GM12878 (cell line): ENCODE results near the gene PRKCI. TPM values are rescaled to one million over a fixed set of nuclear protein-coding genes. Genes with fewer than 3 reads are reported as not detected.

Experiments
- BCL11A ChIP-seq: IDR thresholded peaks from 2 replicates; pipeline ENCODE4 v1.6.1; 2011; ENCODE audit warnings: low read depth, low read length
- BCL3 ChIP-seq: IDR thresholded peaks from 2 replicates; pipeline ENCODE4 v1.6.1; 2011; ENCODE audit warnings: borderline replicate concordance, low read depth, mild to moderate bottlenecking, moderate library complexity, low read length; ENCODE audit not compliant: insufficient read depth, poor library complexity, severe bottlenecking
- BMI1 ChIP-seq: fragments of 450-650 bp; IDR thresholded peaks from 2 replicates; pipeline ENCODE4 v1.6.1; 2016; ENCODE audit warnings: mild to moderate bottlenecking, moderate library complexity, borderline replicate concordance
- CTCF ChIP-seq, 3 experiments: IDR thresholded peaks in 2 of 3; conservative IDR thresholded peaks in 1 of 3; 2 replicates each; pipeline ENCODE4 v1.5.1; 2011; ENCODE audit warnings: low read depth in 3 of 3, low read length in 3 of 3, mild to moderate bottlenecking in 3 of 3, control low read depth in 2 of 3, moderate library complexity in 2 of 3, inconsistent platforms in 1 of 3, mixed read lengths in 1 of 3; ENCODE audit not compliant: control insufficient read depth in 2 of 3, insufficient read depth in 1 of 3; ENCODE audit errors: extremely low read depth in 1 of 3
- GABPA ChIP-seq: IDR thresholded peaks from 2 replicates; pipeline ENCODE4 v1.6.1; 2014; ENCODE audit warnings: antibody characterized with exemption, low read depth, mild to moderate bottlenecking, inconsistent platforms
- KAT2A ChIP-seq: conservative IDR thresholded peaks from 2 replicates; pipeline ENCODE4 v1.6.1; 2011; ENCODE audit warnings: low read depth, low read length; ENCODE audit not compliant: control insufficient read depth
- SREBF1 ChIP-seq: IDR thresholded peaks from 2 replicates; pipeline ENCODE4 v1.6.1; 2012; ENCODE audit warnings: mild to moderate bottlenecking, low read length
- TCF3 ChIP-seq: IDR thresholded peaks from 2 replicates; pipeline ENCODE4 v1.6.1; 2012; ENCODE audit warnings: low read depth, mild to moderate bottlenecking, low read length, borderline replicate concordance; ENCODE audit not compliant: insufficient read depth
- ZBTB4 ChIP-seq: fragments of 450-650 bp; formaldehyde crosslinking; IDR thresholded peaks from 2 replicates; pipeline ENCODE4 v1.4.0; 2022; ENCODE audit warnings: mild to moderate bottlenecking, moderate library complexity
- polyA plus RNA-seq, 11 experiments: library from polyadenylated mRNA; depleted of rRNA in 4 of 11; unstranded in 6 of 11; stranded (reverse) in 5 of 11; fragments of >200 nt; fragmentation: Nextera tagmentation in 4 of 11; fragmentation: Illumina TruSeq in 1 of 11; extraction: Ambion mirVana in 4 of 11; extraction: Trizol in 1 of 11; gene quantifications; 1 replicate in 1 of 11; 2 replicates in 10 of 11; pipeline versions ENCODE4 v1.2.1 to v1.2.3, GENCODE V29; 2011 to 2016; ENCODE audit warnings: inconsistent platforms in 2 of 11, missing spikeins in 2 of 11, low read depth in 1 of 11
- total RNA-seq, 4 experiments: library from RNA; depleted of rRNA in 3 of 4; stranded (reverse); fragments of >200 nt in 3 of 4; fragmentation: Illumina TruSeq in 1 of 4; extraction: Trizol in 1 of 4; gene quantifications; 2 replicates each; pipeline versions ENCODE4 v1.2.1 to v1.2.3, GENCODE V29; 2013 to 2021

PRKCI gene
- total and polyA plus RNA-seq, 10 of the 15 experiments (the other 5 are each of a cell fraction or from before 2014, with no cell fraction given) = 3.5 to 15.4 (median 11.8) TPM

GRCh38 chr3:170330366-170330765 lies 108.1 kb downstream of the PRKCI start (continued):
- TF ChIP-seq CTCF (IDR thresholded peaks at IDR 0.05 in 2 of 3, conservative IDR thresholded peaks at IDR 0.05 in 1 of 3; ENCODE audit: control insufficient read depth in 2 of 3, extremely low read depth in 1 of 3, insufficient read depth in 1 of 3, low read depth in 3 of 3, low read length in 3 of 3) = no peak
- no peak for TF ChIP-seq GABPA
- TF ChIP-seq BCL11A = no peak
- no peak for TF ChIP-seq BMI1
- TF ChIP-seq SREBF1 = no peak
- TF ChIP-seq TCF3 = no peak
- TF ChIP-seq KAT2A = no peak
- no peak for TF ChIP-seq BCL3
- TF ChIP-seq ZBTB4 (CRISPR knock-in tag) = no peak
